Muscle layer of duodenum (tissue), 2 donors: ENCODE data around the gene SLC38A3.
A peak's percentile ranks its signal among the peaks of the same experiment; 100 is the strongest.

Source experiments
- H3K27ac ChIP-seq: one replicate; pipeline ENCODE4 v1.7.0; 2013; ENCODE audit warnings: mild to moderate bottlenecking, low read length
- H3K27me3 ChIP-seq: one replicate; pipeline ENCODE4 v1.7.0; 2013; ENCODE audit warnings: low read depth, mild to moderate bottlenecking, control low read depth, low read length
- H3K36me3 ChIP-seq, 2 donors: one replicate each; pipeline ENCODE4 v1.7.0; 2013; ENCODE audit warnings: low read length in 2 of 2, control low read depth in 1 of 2, mild to moderate bottlenecking in 1 of 2; ENCODE audit not compliant: insufficient read depth in 2 of 2, control insufficient read depth in 1 of 2
- H3K4me1 ChIP-seq, 2 donors: one replicate each; pipeline ENCODE4 v1.7.0; 2013; ENCODE audit warnings: low read length in 2 of 2, mild to moderate bottlenecking in 2 of 2, control low read depth in 1 of 2, moderate library complexity in 1 of 2; ENCODE audit not compliant: insufficient read depth in 2 of 2, control insufficient read depth in 1 of 2
- H3K4me3 ChIP-seq, 2 donors: one replicate each; pipeline ENCODE4 v1.7.0; 2013; ENCODE audit warnings: low read length in 2 of 2, low read depth in 1 of 2, mild to moderate bottlenecking in 1 of 2
- H3K9me3 ChIP-seq, 2 donors: one replicate each; pipeline ENCODE4 v1.7.0; 2013; ENCODE audit warnings: low read length in 2 of 2, control low read depth in 1 of 2, mild to moderate bottlenecking in 1 of 2; ENCODE audit not compliant: control insufficient read depth in 1 of 2
- donor health status: healthy.

The SLC38A3 gene

GRCh38 chr3:50193746-50194127 is 11.3 kb upstream of the SLC38A3 start:
- Histone ChIP-seq H3K4me3 (no peak overlapping the region), H3K4me1 (peaks cover 0 to 19% of the 10 kb centered on the region in 2 donors), H3K9me3 (no peaks in the 10 kb centered on the region), H3K27ac (no peak overlapping the region), H3K27me3 (peaks cover 18% of the 10 kb centered on the region), H3K36me3 (no peaks in the 10 kb centered on the region)

GRCh38 chr3:50194128-50194902 is 10.8 kb upstream of the SLC38A3 start:
- Histone ChIP-seq H3K4me3 (peak overlapping the region in 1 of 2 donors; percentile 43), H3K27me3 (peaks cover 18% of the 10 kb centered on the region), H3K27ac (no peak overlapping the region), H3K4me1 (peaks cover 0 to 15% of the 10 kb centered on the region in 2 donors), H3K9me3 (no peaks in the 10 kb centered on the region), H3K36me3 (no peaks in the 10 kb centered on the region)

GRCh38 chr3:50194903-50195500 is 10.1 kb upstream of the SLC38A3 start:
- Histone ChIP-seq H3K9me3 (no peaks in the 10 kb centered on the region), H3K27ac (no peak overlapping the region), H3K4me3 (peak overlapping the region in 1 of 2 donors; percentile 43), H3K27me3 (peaks cover 18% of the 10 kb centered on the region), H3K4me1 (peaks cover 0 to 15% of the 10 kb centered on the region in 2 donors), H3K36me3 (no peaks in the 10 kb centered on the region)

- Histone ChIP-seq H3K36me3 (no peaks in the 10 kb centered on the region), H3K27me3 (peaks cover 18% of the 10 kb centered on the region), H3K4me1 (peaks cover 0 to 15% of the 10 kb centered on the region in 2 donors), H3K4me3 (no peak overlapping the region), H3K27ac (no peak overlapping the region), H3K9me3 (no peaks in the 10 kb centered on the region)
Observed at GRCh38 chr3:50195501-50196252, 9.4 kb upstream of the SLC38A3 start.

GRCh38 chr3:50196253-50196801 is 8.7 kb upstream of the SLC38A3 start:
- H3K36me3 ChIP-seq: no peaks in the 10 kb centered on the region
- no peaks in the 10 kb centered on the region for H3K9me3 ChIP-seq
- H3K27me3 ChIP-seq: peaks cover 22% of the 10 kb centered on the region
- no peak overlapping the region for H3K27ac ChIP-seq
- peaks cover 0 to 15% of the 10 kb centered on the region in 2 donors for H3K4me1 ChIP-seq
- H3K4me3 ChIP-seq: no peak overlapping the region

- no peaks in the 10 kb centered on the region for H3K9me3 ChIP-seq
- H3K4me1 ChIP-seq: peaks cover 0 to 8% of the 10 kb centered on the region in 2 donors
- peaks cover 41% of the 10 kb centered on the region for H3K27me3 ChIP-seq
- H3K27ac ChIP-seq: no peak overlapping the region
- no peaks in the 10 kb centered on the region for H3K36me3 ChIP-seq
- H3K4me3 ChIP-seq: no peak overlapping the region
Observed at GRCh38 chr3:50201573-50202315, 3.3 kb upstream of the SLC38A3 start.

- H3K4me3 ChIP-seq: no peak overlapping the region
- no peak overlapping the region for H3K27ac ChIP-seq
- peaks cover 41% of the 10 kb centered on the region for H3K27me3 ChIP-seq
- peaks cover 0 to 8% of the 10 kb centered on the region in 2 donors for H3K4me1 ChIP-seq
- no peaks in the 10 kb centered on the region for H3K9me3 ChIP-seq
- no peaks in the 10 kb centered on the region for H3K36me3 ChIP-seq
Observed at GRCh38 chr3:50202353-50203112, 2.5 kb upstream of the SLC38A3 start.

- no peak overlapping the region for H3K27ac ChIP-seq
- no peak overlapping the region for H3K4me3 ChIP-seq
- no peaks in the 10 kb centered on the region for H3K36me3 ChIP-seq
- H3K27me3 ChIP-seq: peaks cover 41% of the 10 kb centered on the region
- H3K4me1 ChIP-seq: peaks cover 0 to 8% of the 10 kb centered on the region in 2 donors
- no peaks in the 10 kb centered on the region for H3K9me3 ChIP-seq
Observed at GRCh38 chr3:50203113-50203808, 1.8 kb upstream of the SLC38A3 start.

GRCh38 chr3:50203809-50204803 is 965 bp upstream of the SLC38A3 start:
- Histone ChIP-seq H3K27me3 (peaks cover 41% of the 10 kb centered on the region), H3K4me3 (no peak overlapping the region)

More at GRCh38 chr3:50203809-50204803, 965 bp upstream of the SLC38A3 start:
- peaks cover 0 to 8% of the 10 kb centered on the region in 2 donors for H3K4me1 ChIP-seq
- no peak overlapping the region for H3K27ac ChIP-seq
- no peaks in the 10 kb centered on the region for H3K9me3 ChIP-seq
- no peaks in the 10 kb centered on the region for H3K36me3 ChIP-seq
